ENCODE data around the gene SLC24A3.

Gene SLC24A3

DNA sequence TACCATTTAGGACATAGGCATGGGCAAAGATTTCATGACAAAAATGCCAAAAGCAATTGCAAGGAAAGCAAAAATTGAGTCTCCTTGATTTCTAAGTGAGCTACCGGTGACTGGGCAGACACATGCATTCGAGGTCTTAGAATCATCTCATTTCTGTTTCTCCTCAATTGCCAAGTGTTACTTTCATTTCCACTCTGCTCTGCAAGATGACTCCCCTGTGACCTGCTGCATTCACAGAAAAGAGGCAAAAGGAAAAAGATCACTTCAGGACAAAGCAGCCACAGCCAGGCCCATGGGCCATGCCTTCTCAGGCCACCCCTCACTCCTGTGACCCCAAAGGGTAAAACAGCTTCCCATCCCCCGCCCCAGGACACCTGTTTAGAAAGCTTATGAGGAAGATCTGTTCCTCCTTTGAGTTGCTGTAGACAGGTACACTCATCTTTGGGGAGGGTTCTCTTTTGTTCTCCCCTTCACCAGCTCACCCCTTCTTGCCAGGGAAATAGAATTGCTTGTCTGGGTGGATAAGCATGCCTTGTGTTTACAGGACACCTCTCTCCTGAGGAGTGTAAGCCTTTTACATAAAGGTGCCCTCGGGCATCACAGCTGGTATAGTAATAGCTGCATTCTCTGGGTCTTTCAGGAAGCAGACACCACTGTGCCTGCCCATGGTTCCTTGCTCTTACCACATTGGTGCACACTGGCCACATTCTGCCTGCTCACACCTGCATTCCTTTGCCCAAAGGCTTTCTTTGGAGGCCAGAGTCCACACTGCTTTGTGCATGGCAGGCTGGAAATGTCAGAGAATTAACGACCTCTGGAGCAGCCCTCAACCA lies 105.0 kb downstream of the SLC24A3 start:
- Mint-ChIP-seq H3K4me3 (no peak overlapping the region), H3K36me3 (no peaks in the 10 kb centered on the region), H3K4me1 (no peaks in the 10 kb centered on the region), H3K27ac (no peak overlapping the region), H3K27me3 (peaks cover 13% of the 10 kb centered on the region), H3K9me3 (peaks cover 2% of the 10 kb centered on the region)
- DNase-seq (ENCODE audit: low spot score in 2 of 2) = no peak
- ATAC-seq (ENCODE audit: low read depth) = no peak

- Mint-ChIP-seq H3K27me3 (peaks cover 13% of the 10 kb centered on the region), H3K4me1 (no peaks in the 10 kb centered on the region), H3K36me3 (no peaks in the 10 kb centered on the region), H3K27ac (no peak overlapping the region), H3K9me3 (peaks cover 2% of the 10 kb centered on the region), H3K4me3 (no peak overlapping the region)
- DNase-seq (ENCODE audit: low spot score in 2 of 2) (no peak), ATAC-seq (ENCODE audit: low read depth) (no peak)
Measured at GRCh38 chr20:19318610-19319009, 106.2 kb downstream of the SLC24A3 start.

DNA sequence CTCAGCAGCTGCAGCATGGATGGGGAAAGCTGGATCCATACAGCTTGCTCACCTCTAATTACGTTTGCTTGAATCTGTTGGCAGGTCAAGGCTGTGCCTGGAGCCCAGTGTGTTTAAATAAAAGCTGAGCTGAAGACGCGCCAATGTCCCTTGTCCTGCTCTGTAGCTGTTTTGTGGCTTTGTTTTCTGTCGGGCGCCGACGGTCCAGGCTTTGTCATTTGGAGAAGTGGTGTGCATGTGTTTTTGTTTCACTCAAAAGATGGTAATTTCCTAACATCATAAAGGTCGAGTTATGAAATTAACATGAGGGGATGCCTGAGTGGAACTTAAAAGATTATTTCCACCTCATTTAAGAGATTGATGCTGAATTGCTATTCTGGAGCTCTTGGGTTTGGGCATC lies 107.6 kb downstream of the SLC24A3 start:
- Mint-ChIP-seq H3K36me3 (no peaks in the 10 kb centered on the region), H3K27ac (no peak overlapping the region), H3K4me3 (no peak overlapping the region), H3K27me3 (peaks cover 12% of the 10 kb centered on the region), H3K9me3 (peaks cover 2% of the 10 kb centered on the region), H3K4me1 (no peaks in the 10 kb centered on the region)
- ATAC-seq (ENCODE audit: low read depth) (no peak), DNase-seq (ENCODE audit: low spot score in 2 of 2) (no peak)

DNA sequence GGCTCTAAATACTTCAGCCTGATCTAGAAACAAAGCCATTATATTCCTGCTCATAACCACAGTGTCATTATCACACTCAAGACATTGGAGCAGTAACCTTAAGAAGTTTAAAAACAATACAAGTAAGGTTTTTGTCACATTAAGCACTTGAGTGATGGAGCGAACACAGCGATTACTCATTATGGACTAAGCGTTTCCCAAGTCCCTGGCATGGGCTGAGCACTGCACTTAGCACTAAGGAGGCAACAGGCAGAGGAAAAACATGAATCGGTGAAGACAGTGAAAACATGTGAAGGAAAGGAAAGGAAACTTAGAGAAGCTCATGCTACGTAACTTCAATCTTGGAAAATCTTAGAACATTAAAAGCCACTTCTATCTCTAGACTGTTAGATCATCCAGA lies 108.7 kb downstream of the SLC24A3 start:
- H3K27ac Mint-ChIP-seq = no peak overlapping the region
- H3K4me1 Mint-ChIP-seq = no peaks in the 10 kb centered on the region
- no peak overlapping the region for H3K4me3 Mint-ChIP-seq
- H3K36me3 Mint-ChIP-seq = no peaks in the 10 kb centered on the region
- H3K9me3 Mint-ChIP-seq = peaks cover 2% of the 10 kb centered on the region
- DNase-seq (ENCODE audit: low spot score in 2 of 2) = no peak
- ATAC-seq (ENCODE audit: low read depth) = no peak
- peaks cover 7% of the 10 kb centered on the region for H3K27me3 Mint-ChIP-seq

- H3K27me3 Mint-ChIP-seq = peaks cover 7% of the 10 kb centered on the region
- H3K36me3 Mint-ChIP-seq = no peaks in the 10 kb centered on the region
- peaks cover 2% of the 10 kb centered on the region for H3K9me3 Mint-ChIP-seq
- H3K27ac Mint-ChIP-seq = no peak overlapping the region
- no peak for ATAC-seq (ENCODE audit: low read depth)
- H3K4me1 Mint-ChIP-seq = no peaks in the 10 kb centered on the region
- DNase-seq (ENCODE audit: low spot score in 2 of 2) = no peak
- no peak overlapping the region for H3K4me3 Mint-ChIP-seq
Measured at GRCh38 chr20:19322061-19322985, 109.9 kb downstream of the SLC24A3 start.

DNA sequence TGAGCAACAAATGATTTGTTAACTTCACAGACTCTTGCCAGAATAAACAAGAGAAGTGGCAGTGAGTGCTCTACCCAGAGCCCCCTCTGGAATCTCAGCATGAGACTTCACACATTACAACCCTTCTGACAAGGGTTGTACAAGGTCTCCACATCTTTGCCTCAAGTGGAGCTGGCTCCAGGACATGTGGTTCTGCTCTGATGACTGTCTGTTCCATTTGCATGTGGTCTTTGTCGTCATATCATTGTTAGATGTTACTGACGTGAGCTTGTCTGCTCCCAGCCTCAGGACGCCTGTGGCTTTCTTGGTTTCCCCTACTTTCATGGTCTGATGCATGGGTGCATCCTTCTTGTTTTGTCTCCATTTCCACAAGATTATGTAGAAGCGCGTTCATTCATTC lies 115.0 kb downstream of the SLC24A3 start:
- DNase-seq (ENCODE audit: low spot score in 2 of 2) = no peak
- Mint-ChIP-seq H3K9me3 (peaks cover 3% of the 10 kb centered on the region), H3K27ac (no peak overlapping the region), H3K36me3 (no peaks in the 10 kb centered on the region), H3K4me3 (no peak overlapping the region), H3K27me3 (peaks cover 11% of the 10 kb centered on the region), H3K4me1 (no peaks in the 10 kb centered on the region)
- peak; percentile 22 for ATAC-seq (ENCODE audit: low read depth)

DNA sequence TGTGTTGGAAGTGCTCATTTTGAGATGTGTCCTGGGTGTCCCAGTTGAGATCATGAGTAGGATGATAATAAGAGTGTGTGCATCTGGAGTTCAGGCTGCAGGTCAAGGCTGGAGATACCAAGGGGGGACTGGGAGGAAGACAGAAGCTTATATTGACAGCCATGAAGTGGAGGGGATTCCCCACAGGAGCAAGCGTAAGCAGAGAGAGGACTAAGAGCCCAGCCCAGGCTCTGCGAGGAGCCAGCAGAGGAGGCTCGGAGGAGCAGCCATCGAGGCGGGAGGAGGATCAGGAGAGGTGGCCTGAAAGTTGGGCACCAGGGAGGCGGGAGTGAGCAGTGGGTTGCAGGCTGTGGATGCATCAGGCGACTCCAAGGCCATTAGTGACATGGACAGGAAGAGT lies 116.2 kb downstream of the SLC24A3 start:
- no peak for DNase-seq (ENCODE audit: low spot score in 2 of 2)
- Mint-ChIP-seq H3K36me3 (no peaks in the 10 kb centered on the region), H3K4me3 (no peak overlapping the region), H3K9me3 (peaks cover 3% of the 10 kb centered on the region), H3K27ac (no peak overlapping the region), H3K27me3 (peaks cover 11% of the 10 kb centered on the region), H3K4me1 (no peaks in the 10 kb centered on the region)
- ATAC-seq (ENCODE audit: low read depth) = no peak

GRCh38 chr20:19330038-19330437 lies 117.6 kb downstream of the SLC24A3 start:
- Mint-ChIP-seq H3K4me1 (no peaks in the 10 kb centered on the region), H3K27ac (no peak overlapping the region), H3K4me3 (no peak overlapping the region), H3K36me3 (no peaks in the 10 kb centered on the region), H3K27me3 (peaks cover 11% of the 10 kb centered on the region), H3K9me3 (peaks cover 3% of the 10 kb centered on the region)
- ATAC-seq (ENCODE audit: low read depth) = no peak
- no peak for DNase-seq (ENCODE audit: low spot score in 2 of 2)

- ATAC-seq (ENCODE audit: low read depth) = no peak
- H3K36me3 Mint-ChIP-seq = no peaks in the 10 kb centered on the region
- H3K27me3 Mint-ChIP-seq = peaks cover 11% of the 10 kb centered on the region
- peaks cover 3% of the 10 kb centered on the region for H3K9me3 Mint-ChIP-seq
- no peaks in the 10 kb centered on the region for H3K4me1 Mint-ChIP-seq
- no peak overlapping the region for H3K27ac Mint-ChIP-seq
- DNase-seq (ENCODE audit: low spot score in 2 of 2) = no peak
- no peak overlapping the region for H3K4me3 Mint-ChIP-seq
Measured at GRCh38 chr20:19330731-19331130, 118.3 kb downstream of the SLC24A3 start.

GRCh38 chr20:19333563-19333962 lies 121.1 kb downstream of the SLC24A3 start:
- Mint-ChIP-seq H3K27ac (no peak overlapping the region), H3K4me3 (no peak overlapping the region), H3K9me3 (peaks cover 2% of the 10 kb centered on the region), H3K36me3 (no peaks in the 10 kb centered on the region), H3K4me1 (no peaks in the 10 kb centered on the region), H3K27me3 (peaks cover 8% of the 10 kb centered on the region)
- no peak for DNase-seq (ENCODE audit: low spot score in 2 of 2)
- no peak for ATAC-seq (ENCODE audit: low read depth)

- ATAC-seq (ENCODE audit: low read depth) = no peak
- no peaks in the 10 kb centered on the region for H3K36me3 Mint-ChIP-seq
- no peaks in the 10 kb centered on the region for H3K4me1 Mint-ChIP-seq
- H3K4me3 Mint-ChIP-seq = no peak overlapping the region
- no peak overlapping the region for H3K27ac Mint-ChIP-seq
- peaks cover 2% of the 10 kb centered on the region for H3K9me3 Mint-ChIP-seq
- H3K27me3 Mint-ChIP-seq = peaks cover 9% of the 10 kb centered on the region
- no peak for DNase-seq (ENCODE audit: low spot score in 2 of 2)
Measured at GRCh38 chr20:19335341-19335740, 122.9 kb downstream of the SLC24A3 start.

GRCh38 chr20:19335916-19336315 lies 123.5 kb downstream of the SLC24A3 start:
- no peak for DNase-seq (ENCODE audit: low spot score in 2 of 2)
- Mint-ChIP-seq H3K27me3 (peaks cover 9% of the 10 kb centered on the region), H3K9me3 (peaks cover 2% of the 10 kb centered on the region), H3K27ac (no peak overlapping the region), H3K4me3 (no peak overlapping the region), H3K36me3 (no peaks in the 10 kb centered on the region), H3K4me1 (no peaks in the 10 kb centered on the region)
- ATAC-seq (ENCODE audit: low read depth) = no peak

DNA sequence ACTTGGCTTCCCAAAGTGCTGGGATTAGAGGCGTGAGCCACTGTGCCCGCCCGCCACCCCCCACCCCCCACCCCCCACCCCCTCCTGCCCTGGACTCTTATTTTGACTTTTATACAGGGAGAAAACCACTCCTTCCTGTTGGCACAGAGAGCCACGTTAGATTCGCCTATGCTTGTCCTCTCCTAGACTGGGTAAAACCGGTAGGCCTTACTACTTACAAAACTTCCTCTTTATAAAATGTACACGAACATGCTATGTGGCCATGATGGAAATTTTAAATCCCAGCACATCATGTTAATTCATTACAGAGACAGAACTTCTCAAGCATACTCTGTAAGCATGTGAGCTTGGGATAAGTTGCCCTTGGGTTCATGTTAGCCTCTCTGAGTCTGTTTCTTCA lies 124.2 kb downstream of the SLC24A3 start:
- Mint-ChIP-seq H3K9me3 (no peaks in the 10 kb centered on the region), H3K27ac (no peak overlapping the region), H3K36me3 (no peaks in the 10 kb centered on the region), H3K4me1 (no peaks in the 10 kb centered on the region), H3K27me3 (peaks cover 6% of the 10 kb centered on the region), H3K4me3 (no peak overlapping the region)
- ATAC-seq (ENCODE audit: low read depth) (no peak), DNase-seq (ENCODE audit: low spot score in 2 of 2) (no peak)

- no peaks in the 10 kb centered on the region for H3K9me3 Mint-ChIP-seq
- no peak overlapping the region for H3K4me3 Mint-ChIP-seq
- DNase-seq (ENCODE audit: low spot score in 2 of 2) (no peak), ATAC-seq (ENCODE audit: low read depth) (no peak)
- H3K27me3 Mint-ChIP-seq = peaks cover 6% of the 10 kb centered on the region
- no peaks in the 10 kb centered on the region for H3K36me3 Mint-ChIP-seq
- no peak overlapping the region for H3K27ac Mint-ChIP-seq
- H3K4me1 Mint-ChIP-seq = no peaks in the 10 kb centered on the region
Measured at GRCh38 chr20:19338380-19338779, 125.9 kb downstream of the SLC24A3 start.
